ENCODE data around the gene CAST.
A peak's percentile ranks its signal among the peaks of the same experiment; 100 is the strongest.
"Not testable (repeated sequence)": the region's sequence is repeated elsewhere in the genome, so short reads cannot be mapped to it uniquely, and the experiment has no call there.

CAST gene

GRCh38 chr5:96780626-96781025 lies 118.5 kb downstream of the CAST start:
- no peak for DNase-seq (ENCODE audit: low read depth)

- peak; percentile 40 for DNase-seq (ENCODE audit: low read depth)
Observed at GRCh38 chr5:96781031-96781971, 119.1 kb downstream of the CAST start.

DNA sequence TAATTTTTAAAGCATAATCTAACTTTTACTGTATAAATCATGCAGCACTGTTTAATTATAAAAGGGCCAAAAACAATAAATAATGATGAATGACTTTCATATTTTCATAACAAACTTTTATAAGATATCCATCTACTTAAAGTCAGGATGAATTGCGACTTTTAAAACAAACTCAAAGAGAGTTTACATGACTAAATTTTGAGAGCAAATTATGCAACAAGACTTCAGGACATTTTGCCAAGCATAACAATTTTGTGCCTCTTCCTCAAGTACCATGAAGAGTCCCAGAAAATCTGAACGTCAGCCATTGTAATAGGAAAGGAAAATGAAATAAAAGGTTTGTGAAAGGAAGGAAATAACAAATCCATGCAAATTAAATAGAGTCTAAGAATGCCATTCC lies 121.2 kb downstream of the CAST start:
- DNase-seq (ENCODE audit: low read depth) = no peak

DNA sequence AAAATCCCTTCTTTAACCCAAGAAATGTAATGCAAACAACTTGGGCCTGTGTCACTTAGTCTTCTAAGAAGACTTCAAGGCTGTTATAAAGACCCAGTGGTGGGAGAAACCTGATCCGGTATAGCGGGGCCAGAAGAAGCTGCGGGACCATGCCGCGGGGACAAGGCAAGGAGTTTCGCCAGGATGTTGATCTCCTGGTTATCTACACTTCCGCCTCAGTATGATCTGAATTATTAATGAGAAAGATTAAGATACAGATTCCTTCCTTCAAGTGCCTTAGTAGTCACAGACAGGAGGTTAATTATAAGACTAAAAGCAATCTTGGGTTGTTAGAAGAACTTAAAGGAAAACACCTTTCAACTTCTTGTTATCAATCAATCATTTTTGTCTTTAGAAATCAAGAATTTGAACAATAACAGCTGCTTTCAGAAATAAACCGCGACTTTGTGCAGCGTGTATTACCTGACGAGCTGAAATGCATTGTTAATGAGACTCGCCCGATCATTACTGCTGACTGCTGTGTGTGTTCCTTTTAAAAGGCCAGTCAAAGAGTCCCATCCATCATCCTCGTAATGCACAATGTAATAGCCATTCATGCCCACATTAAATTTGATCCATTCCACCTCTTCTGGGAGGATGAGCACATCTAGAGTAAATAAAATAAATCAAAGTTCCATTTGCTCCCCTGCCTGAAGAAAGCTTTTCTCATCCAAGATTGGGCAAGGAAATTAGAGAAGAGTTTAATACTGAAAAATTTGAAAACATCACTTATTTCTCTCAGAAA lies 123.3 kb downstream of the CAST start:
- no peak for DNase-seq (ENCODE audit: low read depth)

GRCh38 chr5:96788112-96788749 lies 126.1 kb downstream of the CAST start:
- no peak for DNase-seq (ENCODE audit: low read depth)

DNA sequence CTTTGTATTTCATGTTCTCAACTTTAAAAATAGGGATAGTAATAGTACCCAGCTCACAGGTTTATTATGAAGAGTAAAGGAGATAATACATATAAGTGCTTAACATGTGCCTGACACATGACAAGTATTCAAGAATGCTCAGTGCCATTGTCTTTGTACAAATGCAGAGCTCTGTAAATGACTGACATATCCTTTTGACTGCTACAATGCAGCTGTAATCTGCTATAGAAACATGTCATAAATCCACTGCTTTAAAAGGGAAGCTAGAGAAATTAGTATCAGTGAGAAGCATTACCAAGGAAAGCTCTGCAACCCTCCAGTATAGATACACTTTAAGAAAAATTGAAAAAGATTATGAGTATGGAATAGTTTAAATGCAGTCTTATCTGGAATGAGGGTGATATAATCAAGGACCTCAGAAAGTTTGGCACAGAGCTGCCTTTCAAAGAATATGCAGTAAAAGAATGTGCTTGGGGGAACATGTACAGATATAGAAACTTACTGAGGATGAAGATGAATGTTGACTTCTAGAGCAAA lies 127.7 kb downstream of the CAST start:
- no peak for DNase-seq (ENCODE audit: low read depth)

GRCh38 chr5:96790961-96791504 lies 128.9 kb downstream of the CAST start:
- DNase-seq (ENCODE audit: low read depth) = peak; percentile 31

GRCh38 chr5:96794757-96795156 lies 132.6 kb downstream of the CAST start:
- no peak for DNase-seq (ENCODE audit: low read depth)

GRCh38 chr5:96795626-96796025 lies 133.4 kb downstream of the CAST start:
- no peak for DNase-seq (ENCODE audit: low read depth)

GRCh38 chr5:96796434-96796833 lies 134.3 kb downstream of the CAST start:
- DNase-seq (ENCODE audit: low read depth) = no peak

DNA sequence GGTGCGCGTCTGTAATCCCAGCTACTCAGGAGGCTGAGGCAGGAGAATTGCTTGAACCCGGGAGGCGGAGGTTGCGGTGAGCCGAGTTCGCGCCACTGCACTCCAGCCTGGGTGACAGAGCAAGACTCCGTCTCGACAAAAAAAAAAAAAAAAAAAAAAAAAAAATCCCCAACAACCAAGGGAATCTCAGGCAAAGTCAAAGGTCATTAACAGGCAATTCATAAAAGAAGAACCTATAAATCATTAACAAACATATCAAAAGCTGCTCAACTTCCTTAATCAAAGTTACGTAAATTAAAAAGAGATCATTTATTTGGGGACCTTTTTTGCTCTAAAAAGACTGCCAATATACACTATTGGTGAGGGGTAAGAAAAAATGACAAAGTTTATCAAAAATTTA lies 139.5 kb downstream of the CAST start:
- DNase-seq (ENCODE audit: low read depth) = not testable (repeated sequence)

GRCh38 chr5:96807075-96807654 lies 145.0 kb downstream of the CAST start:
- no peak for DNase-seq (ENCODE audit: low read depth)

DNA sequence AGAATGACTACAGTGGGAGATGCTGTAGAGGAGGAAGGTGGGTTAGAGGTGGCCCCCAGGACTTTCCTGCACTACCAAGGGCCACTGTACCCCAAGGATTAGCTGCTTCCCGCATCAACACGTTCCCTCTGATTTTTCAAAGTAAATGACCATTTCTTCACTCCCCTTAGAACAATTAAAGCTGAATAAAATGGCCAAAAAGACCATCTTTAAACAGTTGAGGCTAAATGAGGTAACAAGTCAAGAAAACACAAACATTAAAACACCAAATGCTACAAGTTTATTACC lies 146.3 kb downstream of the CAST start:
- DNase-seq (ENCODE audit: low read depth) = no peak

- no peak for DNase-seq (ENCODE audit: low read depth)
Observed at GRCh38 chr5:96808868-96809558, 146.8 kb downstream of the CAST start.

- no peak for DNase-seq (ENCODE audit: low read depth)
Observed at GRCh38 chr5:96809921-96810320, 147.7 kb downstream of the CAST start.

GRCh38 chr5:96812851-96813250 lies 150.7 kb downstream of the CAST start:
- DNase-seq (ENCODE audit: low read depth) = no peak

DNA sequence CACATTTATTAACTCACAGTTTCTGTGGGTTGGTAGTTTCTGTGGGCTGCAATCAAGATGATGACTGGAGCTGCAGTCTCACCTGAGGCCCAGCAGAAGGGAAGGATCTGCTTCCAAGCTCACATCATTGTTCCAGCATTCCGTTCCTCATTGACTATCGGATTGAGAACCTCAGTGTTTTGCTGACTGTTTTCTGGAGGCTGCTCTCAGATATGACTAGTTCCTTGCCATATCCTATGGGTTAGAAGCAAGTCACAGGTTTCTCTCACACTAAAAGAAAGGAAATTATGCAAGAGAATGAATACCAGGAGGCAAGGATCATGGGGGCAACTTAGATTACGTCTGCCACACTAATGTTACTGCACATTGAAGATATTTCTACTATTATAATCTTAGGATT lies 151.9 kb downstream of the CAST start:
- no peak for DNase-seq (ENCODE audit: low read depth)

- no peak for DNase-seq (ENCODE audit: low read depth)
Observed at GRCh38 chr5:96816411-96816939, 154.3 kb downstream of the CAST start.

- no peak for DNase-seq (ENCODE audit: low read depth)
Observed at GRCh38 chr5:96816991-96817390, 154.8 kb downstream of the CAST start.

- DNase-seq (ENCODE audit: low read depth) = peak; percentile 50
Observed at GRCh38 chr5:96817506-96817905, 155.3 kb downstream of the CAST start.

Data from stromal cell of bone marrow (primary cell).